Measurements from ENCODE around the gene KCNMB2. TPM values are rescaled to one million over a fixed set of nuclear protein-coding genes. Genes with fewer than 3 reads are reported as not detected.

Gene KCNMB2
- total RNA-seq, 1 donor from 2014 or later = not detected

DNA sequence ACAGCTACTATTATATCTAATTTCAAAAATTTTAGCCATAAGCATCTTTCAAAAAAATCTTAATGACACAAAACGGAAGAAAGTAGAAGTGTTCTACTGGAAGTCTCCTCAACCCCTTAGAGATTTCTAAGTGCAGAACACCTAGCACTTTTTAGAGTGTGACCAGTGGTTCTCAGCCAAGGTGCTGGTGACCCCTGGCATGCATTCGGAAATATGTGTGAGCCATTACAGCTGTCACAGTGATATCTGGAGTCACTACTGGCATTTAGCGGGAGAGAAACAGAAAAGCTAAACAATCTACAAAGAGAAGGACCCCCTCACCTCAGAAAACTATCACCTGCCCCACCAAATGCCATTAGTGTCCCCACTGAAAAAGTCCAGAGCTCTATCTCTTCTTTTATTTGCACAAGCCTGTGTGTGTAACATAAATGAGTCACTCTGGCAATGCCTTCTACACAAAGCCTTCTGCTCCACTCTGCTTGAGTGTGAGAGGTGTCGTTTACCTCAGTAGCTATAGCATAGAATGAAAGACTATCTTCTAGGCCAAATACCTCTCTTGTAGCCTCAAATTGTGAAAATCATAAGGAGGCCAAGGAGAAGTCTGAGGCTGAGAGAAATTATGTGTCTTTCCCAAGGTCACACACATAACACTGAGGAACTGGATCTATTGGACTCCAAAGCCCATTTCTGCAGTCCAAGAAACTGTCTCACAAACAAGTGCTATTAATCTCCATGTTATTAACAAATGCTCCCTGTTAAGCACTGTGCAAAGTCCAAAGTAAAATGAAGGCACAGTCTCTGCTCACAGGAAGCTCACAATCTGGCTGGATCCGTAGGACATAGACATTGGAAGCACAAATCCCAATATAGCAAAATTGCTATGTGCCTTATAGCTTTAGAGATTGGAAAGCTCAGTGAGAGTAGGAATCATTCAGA, 28.5 kb upstream of the KCNMB2 start:
- intact Hi-C loops (cut with DNase I) = no loop called here

DNA sequence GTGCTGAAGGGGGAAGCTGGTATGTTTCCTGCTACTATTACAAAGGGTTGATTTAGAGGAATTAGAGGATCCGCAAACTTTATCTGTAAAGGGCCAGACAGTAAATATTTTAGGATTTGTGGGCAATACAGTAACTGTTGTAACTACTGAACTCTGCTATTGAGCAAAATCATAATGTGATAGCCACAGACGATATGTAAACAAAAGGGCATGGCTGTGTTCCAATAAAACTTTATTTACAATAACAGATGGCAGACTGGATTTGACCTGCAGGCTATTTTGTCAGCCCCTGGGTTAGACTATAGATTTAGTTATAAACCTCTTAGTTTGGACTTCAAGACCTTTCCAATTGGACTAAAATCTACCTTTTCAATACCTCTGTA, 27.8 kb upstream of the KCNMB2 start:
- Histone ChIP-seq H3K27me3 (no peaks in the 10 kb centered on the region), H3K9me3 (no peaks in the 10 kb centered on the region), H3K4me3 (no peak overlapping the region), H3K36me3 (no peaks in the 10 kb centered on the region), H3K27ac (no peak overlapping the region), H3K4me1 (no peaks in the 10 kb centered on the region)
- TF ChIP-seq CTCF (IDR thresholded peaks at IDR 0.05) = no peak
- intact Hi-C loops (cut with DNase I) = no loop called here
- no peak for DNase-seq (ENCODE audit: low spot score in 2 of 2)

More for the DNA sequence above, 28.5 kb upstream of the KCNMB2 start:
- Histone ChIP-seq H3K36me3 (no peaks in the 10 kb centered on the region), H3K9me3 (no peaks in the 10 kb centered on the region), H3K27ac (no peak overlapping the region), H3K4me3 (no peak overlapping the region), H3K27me3 (no peaks in the 10 kb centered on the region), H3K4me1 (no peaks in the 10 kb centered on the region)
- DNase-seq (ENCODE audit: low spot score in 2 of 2) = no peak
- no peak for TF ChIP-seq CTCF (IDR thresholded peaks at IDR 0.05)

GRCh38 chr3:178510496-178510895, 25.7 kb upstream of the KCNMB2 start:
- no peaks in the 10 kb centered on the region for H3K27me3 ChIP-seq
- H3K4me3 ChIP-seq = no peak overlapping the region
- no peak for DNase-seq (ENCODE audit: low spot score in 2 of 2)
- TF ChIP-seq CTCF (IDR thresholded peaks at IDR 0.05) = no peak
- no peaks in the 10 kb centered on the region for H3K9me3 ChIP-seq
- H3K27ac ChIP-seq = no peak overlapping the region
- no peaks in the 10 kb centered on the region for H3K4me1 ChIP-seq
- H3K36me3 ChIP-seq = no peaks in the 10 kb centered on the region
- intact Hi-C loops (cut with DNase I) = no loop called here

- H3K9me3 ChIP-seq = no peaks in the 10 kb centered on the region
- no peaks in the 10 kb centered on the region for H3K36me3 ChIP-seq
- no peaks in the 10 kb centered on the region for H3K4me1 ChIP-seq
- no peaks in the 10 kb centered on the region for H3K27me3 ChIP-seq
- intact Hi-C loops (cut with DNase I) = no loop called here
- no peak for TF ChIP-seq CTCF (IDR thresholded peaks at IDR 0.05)
- no peak overlapping the region for H3K27ac ChIP-seq
- no peak for DNase-seq (ENCODE audit: low spot score in 2 of 2)
- H3K4me3 ChIP-seq = no peak overlapping the region
These were observed 23.6 kb upstream of the KCNMB2 start for GRCh38 chr3:178512647-178513046.

- Histone ChIP-seq H3K9me3 (no peaks in the 10 kb centered on the region), H3K4me3 (no peak overlapping the region), H3K4me1 (no peaks in the 10 kb centered on the region), H3K27me3 (no peaks in the 10 kb centered on the region), H3K36me3 (no peaks in the 10 kb centered on the region), H3K27ac (no peak overlapping the region)
- no peak for TF ChIP-seq CTCF (IDR thresholded peaks at IDR 0.05)
- intact Hi-C loops (cut with DNase I) = no loop called here
- no peak for DNase-seq (ENCODE audit: low spot score in 2 of 2)
These were observed 22.5 kb upstream of the KCNMB2 start for GRCh38 chr3:178513546-178514380.

All from ascending aorta (tissue), 2 donors.